HepG2 (cell line): Measurements from ENCODE around the gene CDKN2C. TPM values are rescaled to one million over a fixed set of nuclear protein-coding genes. Genes with fewer than 3 reads are reported as not detected.

Experiments used
- ATM ChIP-seq: fragments of 450-650 bp; IDR thresholded peaks from 2 replicates; pipeline ENCODE4 v1.7.1; 2017; ENCODE audit warnings: mild to moderate bottlenecking, borderline replicate concordance
- BCLAF1 ChIP-seq: fragments of 450-650 bp; IDR thresholded peaks from 2 replicates; pipeline ENCODE4 v1.6.1; 2017; ENCODE audit warnings: mild to moderate bottlenecking
- CEBPB ChIP-seq: IDR thresholded peaks from 2 replicates; pipeline ENCODE4 v1.6.1; 2011; ENCODE audit warnings: low read depth, low read length, improper control_type of control experiment, borderline replicate concordance
- FOXJ3 ChIP-seq: sonication (generic); formaldehyde crosslinking; IDR thresholded peaks from 2 replicates; pipeline ENCODE4 v1.4.0; 2020; ENCODE audit warnings: missing genetic modification reagents, mild to moderate bottlenecking, borderline replicate concordance
- HMGXB4 ChIP-seq, 2 experiments: sonication (generic) in 1 of 2; formaldehyde crosslinking in 1 of 2; IDR thresholded peaks; 2 replicates each; pipeline versions ENCODE4 v1.4.0 to v1.6.1; 2018 to 2020; ENCODE audit warnings: missing genetic modification reagents in 2 of 2, borderline replicate concordance in 1 of 2, low read depth in 1 of 2, mild to moderate bottlenecking in 1 of 2, missing biosample characterization in 1 of 2
- HNRNPK ChIP-seq: fragments of 200-400 bp; formaldehyde crosslinking; IDR thresholded peaks from 2 replicates; pipeline ENCODE4 v1.6.1; 2018; ENCODE audit warnings: low read length, low read depth, moderate library complexity, mild to moderate bottlenecking; ENCODE audit not compliant: poor library complexity, severe bottlenecking
- MAF1 ChIP-seq: sonication (generic); formaldehyde crosslinking; IDR thresholded peaks from 2 replicates; pipeline ENCODE4 v1.5.0; 2020; ENCODE audit warnings: missing genetic modification reagents, borderline replicate concordance
- NFRKB ChIP-seq: fragments of 450-650 bp; IDR thresholded peaks from 2 replicates; pipeline ENCODE4 v1.6.1; 2017
- PPARG ChIP-seq: conservative IDR thresholded peaks from 2 replicates; pipeline ENCODE4 v1.6.1; 2016; ENCODE audit warnings: missing biosample characterization, missing genetic modification reagents
- TIGD3 ChIP-seq: sonication (generic); formaldehyde crosslinking; IDR thresholded peaks from 2 replicates; pipeline ENCODE4 v1.5.1; 2020; ENCODE audit warnings: mild to moderate bottlenecking, missing genetic modification reagents, borderline replicate concordance
- XRCC5 ChIP-seq: fragments of 200-400 bp; formaldehyde crosslinking; optimal IDR thresholded peaks from 2 replicates; pipeline ENCODE3; 2017; ENCODE audit warnings: mild to moderate bottlenecking, low read length
- ZNF280B ChIP-seq: sonication (generic); formaldehyde crosslinking; IDR thresholded peaks from 2 replicates; pipeline ENCODE4 v1.5.0; 2020; ENCODE audit warnings: missing genetic modification reagents, mild to moderate bottlenecking, borderline replicate concordance
- ZNF329 ChIP-seq: sonication (generic); formaldehyde crosslinking; IDR thresholded peaks from 2 replicates; pipeline ENCODE4 v1.9.0; 2021; ENCODE audit warnings: low read depth, mild to moderate bottlenecking, missing genetic modification reagents
- ZNF33B ChIP-seq: sonication (generic); formaldehyde crosslinking; IDR thresholded peaks from 2 replicates; pipeline ENCODE4 v1.5.1; 2020; ENCODE audit warnings: mild to moderate bottlenecking, missing genetic modification reagents
- ZNF543 ChIP-seq: sonication (generic); formaldehyde crosslinking; IDR thresholded peaks from 2 replicates; pipeline ENCODE4 v1.4.0; 2020; ENCODE audit warnings: mild to moderate bottlenecking, missing genetic modification reagents
- ZNF678 ChIP-seq: sonication (generic); formaldehyde crosslinking; IDR thresholded peaks from 2 replicates; pipeline ENCODE4 v1.4.0; 2020; ENCODE audit warnings: mild to moderate bottlenecking, missing genetic modification reagents
- ZNF776 ChIP-seq: sonication (generic); formaldehyde crosslinking; IDR thresholded peaks from 2 replicates; pipeline ENCODE4 v1.4.0; 2020; ENCODE audit warnings: mild to moderate bottlenecking, missing genetic modification reagents
- ZNF83 ChIP-seq: sonication (generic); formaldehyde crosslinking; IDR thresholded peaks from 2 replicates; pipeline ENCODE4 v1.4.0; 2020; ENCODE audit warnings: missing genetic modification reagents, mild to moderate bottlenecking, borderline replicate concordance
- ZNF891 ChIP-seq: sonication (generic); formaldehyde crosslinking; IDR thresholded peaks from 2 replicates; pipeline ENCODE4 v1.5.0; 2020; ENCODE audit warnings: mild to moderate bottlenecking, missing genetic modification reagents
- polyA plus RNA-seq, 8 experiments: library from polyadenylated mRNA; depleted of rRNA in 3 of 8; stranded (reverse) in 7 of 8; unstranded in 1 of 8; fragments of >200 nt; fragmentation: Illumina TruSeq in 4 of 8; extraction: Trizol in 4 of 8; gene quantifications; 2 replicates each; pipeline versions ENCODE4 v1.2.1 to v1.2.3, GENCODE V29; 2011 to 2016; ENCODE audit warnings: low read depth in 4 of 8, missing spikeins in 1 of 8, mixed read lengths in 1 of 8; ENCODE audit not compliant: insufficient read depth in 1 of 8
- total RNA-seq, 5 experiments: library from RNA; depleted of rRNA; stranded (reverse); fragments of >200 nt; fragmentation: Illumina TruSeq; extraction: Trizol; gene quantifications; 2 replicates each; pipeline ENCODE4 v1.2.3, GENCODE V29; 2016; ENCODE audit warnings: low read depth in 1 of 5
- TF ChIP-seq, protein P1 (sequence below): IDR thresholded peaks from 2 replicates; pipeline ENCODE4 v1.6.1; 2016; ENCODE audit warnings: mild to moderate bottlenecking, missing biosample characterization, missing genetic modification reagents

The CDKN2C gene
- total and polyA plus RNA-seq, 2 of the 13 experiments (the other 11 are each of a cell fraction or from before 2014, with no cell fraction given): 7.8 to 13.7 TPM

DNA sequence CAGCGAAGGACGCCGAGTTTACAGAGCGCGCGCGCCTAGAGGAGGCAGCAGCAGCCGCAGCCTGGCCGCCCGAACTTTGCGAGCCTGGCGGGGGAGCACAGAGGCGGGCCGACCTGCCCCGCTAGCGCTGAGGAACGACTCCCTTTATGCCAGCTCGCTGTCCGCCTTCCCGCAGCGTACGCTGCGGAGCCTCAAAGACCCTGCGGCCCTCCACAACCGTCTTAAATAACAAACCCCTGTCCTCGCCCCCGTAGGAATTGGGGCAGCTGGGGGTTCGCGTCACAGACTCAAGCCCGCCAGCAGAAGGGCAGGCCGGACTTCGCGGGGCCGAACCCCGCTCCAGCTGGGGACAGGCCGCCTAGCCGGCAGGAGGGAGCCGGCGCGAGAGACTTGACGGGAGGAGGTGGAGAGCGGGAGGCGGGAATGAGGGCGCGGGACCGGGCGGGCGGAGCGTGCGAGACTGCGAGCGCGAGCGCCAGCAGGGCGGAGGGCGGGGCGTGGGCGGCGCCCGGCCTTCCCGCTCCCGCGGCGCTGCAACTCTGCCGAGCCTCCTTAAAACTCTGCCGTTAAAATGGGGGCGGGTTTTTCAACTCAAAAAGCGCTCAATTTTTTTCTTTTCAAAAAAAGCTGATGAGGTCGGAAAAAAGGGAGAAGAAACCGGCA lies 1.8 kb upstream of the CDKN2C start (continued):
- no peak for TF ChIP-seq ZNF678 (CRISPR knock-in tag)
- peak; percentile 40 for TF ChIP-seq HNRNPK
- no peak for TF ChIP-seq ZNF776
- TF ChIP-seq PPARG (CRISPR knock-in tag): no peak
- no peak for TF ChIP-seq CEBPB
- TF ChIP-seq HMGXB4 (CRISPR knock-in tag; IDR thresholded peaks at IDR 0.05; ENCODE audit: borderline replicate concordance in 1 of 2, low read depth in 1 of 2): peak; percentile 89 to 90
- no peak for TF ChIP-seq TIGD3 (CRISPR knock-in tag)
- TF ChIP-seq ZNF280B: peak; percentile 91
- peak; percentile 24; the same call in 1 of the 2 replicates for TF ChIP-seq FOXJ3 (CRISPR knock-in tag)
- TF ChIP-seq ZNF543 (CRISPR knock-in tag): 0 out of 2 replicates have a peak, but pooled peaks have one; percentile 54
- TF ChIP-seq MAF1 (CRISPR knock-in tag): no peak
- TF ChIP-seq BCLAF1: no peak
- TF ChIP-seq ZNF891 (CRISPR knock-in tag): peak; percentile 94
- peak; percentile 80; the same call in 1 of the 2 replicates for TF ChIP-seq ZNF83
- TF ChIP-seq, protein P1, sequence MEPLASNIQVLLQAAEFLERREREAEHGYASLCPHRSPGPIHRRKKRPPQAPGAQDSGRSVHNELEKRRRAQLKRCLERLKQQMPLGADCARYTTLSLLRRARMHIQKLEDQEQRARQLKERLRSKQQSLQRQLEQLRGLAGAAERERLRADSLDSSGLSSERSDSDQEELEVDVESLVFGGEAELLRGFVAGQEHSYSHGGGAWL (CRISPR knock-in tag): peak; percentile 85
- peak; percentile 49 for TF ChIP-seq XRCC5
- peak; percentile 81; the same call in 1 of the 2 replicates for TF ChIP-seq ZNF33B
- TF ChIP-seq ATM: no peak
- TF ChIP-seq ZNF329 (CRISPR knock-in tag): peak; percentile 70; the same call in 1 of the 2 replicates
- TF ChIP-seq NFRKB: no peak
